B cell (primary cell): ENCODE results near the gene PTH2R. TPM values are rescaled to one million over a fixed set of nuclear protein-coding genes. Genes with fewer than 3 reads are reported as not detected.

Source experiments
- ATAC-seq: fragments of 200-7000 bp; cut with Tn5 transposase; one replicate; pipeline ENCODE4 v1.10.0; 2021; ENCODE audit warnings: low read depth, mild to moderate bottlenecking, moderate number of reproducible peaks, moderate library complexity
- CTCF ChIA-PET: fragments of 350-600 bp; sonication (Branson Sonifier 250); formaldehyde crosslinking; loops from one replicate; lab custom pipeline; 2021; ENCODE audit warnings: antibody characterized with exemption, inconsistent platforms; lab: Charles Lee
- POLR2A ChIA-PET: fragments of 350-600 bp; sonication (Branson Sonifier 250); formaldehyde crosslinking; loops from one replicate; lab custom pipeline; 2021; ENCODE audit warnings: antibody characterized with exemption; lab: Charles Lee
- DNase-seq: peaks from one replicate; pipeline ENCODE4 v3.0.0; 2013
- H2AFZ ChIP-seq: 2 replicates; pipeline ENCODE4 v1.6.1; 2012; ENCODE audit warnings: mild to moderate bottlenecking, low read depth, low read length; ENCODE audit not compliant: insufficient read depth, poor library complexity, severe bottlenecking
- H3K27ac ChIP-seq, 2 donors: 1 replicate in 1 of 2; 2 replicates in 1 of 2; pipeline ENCODE4 v1.5.1; 2012 to 2013; ENCODE audit warnings: low read length in 2 of 2, mild to moderate bottlenecking in 2 of 2, moderate library complexity in 1 of 2
- H3K27me3 ChIP-seq, 4 experiments: fragments of 200-600 bp in 1 of 4; sonication (generic) in 1 of 4; replicated peaks in 1 of 4; 1 replicate in 2 of 4; 2 replicates in 2 of 4; pipeline versions ENCODE4 v1.6.1 to v1.7.0; 2013 to 2016; ENCODE audit warnings: low read length in 3 of 4, mild to moderate bottlenecking in 2 of 4, mixed read lengths in 1 of 4, moderate library complexity in 1 of 4; ENCODE audit not compliant: insufficient read depth in 4 of 4, control insufficient read depth in 3 of 4; ENCODE audit errors: control extremely low read depth in 1 of 4
- H3K36me3 ChIP-seq, 2 experiments: replicated peaks in 1 of 2; 1 replicate in 1 of 2; 2 replicates in 1 of 2; pipeline versions ENCODE4 v1.6.1 to v1.7.1; 2013; ENCODE audit warnings: low read length in 1 of 2; ENCODE audit not compliant: insufficient read depth in 2 of 2, control insufficient read depth in 1 of 2; ENCODE audit errors: control extremely low read depth in 1 of 2, extremely low read depth in 1 of 2
- H3K4me1 ChIP-seq, 2 donors: fragments of 200-600 bp in 1 of 2; sonication (generic) in 1 of 2; 1 replicate in 1 of 2; 2 replicates in 1 of 2; pipeline versions ENCODE4 v1.5.1 to v1.6.1; 2013 to 2017; ENCODE audit warnings: low read length in 2 of 2; ENCODE audit not compliant: control insufficient read depth in 2 of 2, insufficient read depth in 2 of 2
- H3K4me2 ChIP-seq: replicated peaks from 2 replicates; pipeline ENCODE3; 2012; ENCODE audit warnings: mild to moderate bottlenecking, low read depth, low read length; ENCODE audit not compliant: poor library complexity, severe bottlenecking
- H3K4me3 ChIP-seq, 5 experiments: fragments of 200-600 bp in 1 of 5; sonication (generic) in 1 of 5; 1 replicate in 3 of 5; 2 replicates in 2 of 5; pipeline versions ENCODE4 v1.5.1 to v1.7.0; 2011 to 2016; ENCODE audit warnings: low read length in 4 of 5, mild to moderate bottlenecking in 4 of 5, low read depth in 2 of 5, control low read depth in 1 of 5, moderate library complexity in 1 of 5; ENCODE audit not compliant: insufficient read depth in 1 of 5; ENCODE audit errors: control extremely low read depth in 1 of 5, extremely low read depth in 1 of 5
- H3K79me2 ChIP-seq: fragments of 200-600 bp; sonication (generic); one replicate; pipeline ENCODE4 v1.6.0; 2016; ENCODE audit warnings: low read length; ENCODE audit not compliant: control insufficient read depth, insufficient read depth
- H3K9ac ChIP-seq: fragments of 200-600 bp; sonication (generic); 2 replicates; pipeline ENCODE4 v1.6.1; 2017; ENCODE audit warnings: mild to moderate bottlenecking, low read length, moderate library complexity
- H3K9me3 ChIP-seq, 3 donors: one replicate each; pipeline versions ENCODE4 v1.6.1 to v1.7.1; 2013; ENCODE audit warnings: low read length in 2 of 3; ENCODE audit not compliant: control insufficient read depth in 2 of 3, insufficient read depth in 1 of 3; ENCODE audit errors: control extremely low read depth in 1 of 3
- H4K20me1 ChIP-seq: 2 replicates; pipeline ENCODE4 v1.6.0; 2012; ENCODE audit warnings: mild to moderate bottlenecking, low read length; ENCODE audit not compliant: insufficient read depth, control insufficient read depth, poor library complexity, severe bottlenecking
- H3K27ac Mint-ChIP-seq: one replicate; pipeline ENCODE4 v1.8.0; 2021; ENCODE audit warnings: mixed read lengths
- H3K27me3 Mint-ChIP-seq: one replicate; pipeline ENCODE4 v1.8.0; 2021; ENCODE audit warnings: mixed read lengths
- H3K4me1 Mint-ChIP-seq: one replicate; pipeline ENCODE4 v1.8.0; 2021; ENCODE audit warnings: mixed read lengths
- H3K4me3 Mint-ChIP-seq: one replicate; pipeline ENCODE4 v1.8.0; 2021; ENCODE audit warnings: mixed read lengths
- H3K9me3 Mint-ChIP-seq: one replicate; pipeline ENCODE4 v1.8.0; 2022; ENCODE audit warnings: mixed read lengths; ENCODE audit not compliant: insufficient read depth
- EZH2 ChIP-seq: IDR thresholded peaks from 2 replicates; pipeline ENCODE4 v1.6.1; 2012; ENCODE audit warnings: borderline replicate concordance, low read depth, mild to moderate bottlenecking, moderate library complexity, low read length; ENCODE audit not compliant: insufficient read depth, poor library complexity, severe bottlenecking
- WGBS: methylation state at CpG from one replicate; pipeline ENCODE4 v1.1.5; 2013; ENCODE audit warnings: missing lambda C conversion rate; ENCODE audit not compliant: insufficient coverage; 5-methylcytosine and 5-hydroxymethylcytosine counted together
- intact Hi-C: fragments of 100-400 bp; cut with micrococcal nuclease; formaldehyde crosslinking; loops from one replicate; pipeline ENCODE4 v1.10.0; 2022
- polyA plus RNA-seq: library from polyadenylated mRNA; depleted of rRNA; stranded (reverse); fragments of >200 nt; gene quantifications from 2 replicates; pipeline ENCODE4 v1.2.3, GENCODE V29; 2012
- total RNA-seq, 2 donors: library from RNA; stranded (reverse); fragments of 120-200 nt in 1 of 2; gene quantifications; 1 replicate in 1 of 2; 2 replicates in 1 of 2; pipeline versions ENCODE4 v1.2.3 to v1.2.4, GENCODE V29; 2013 to 2022
- TF ChIP-seq, protein P1 (sequence below): fragments of 200-600 bp; IDR thresholded peaks from one replicate; pipeline ENCODE4 v1.8.0; 2022; ENCODE audit warnings: antibody characterized with exemption, mild to moderate bottlenecking

Gene PTH2R
- total and polyA plus RNA-seq, 2 donors (not counting 1 experiment from before 2014, with no cell fraction given), result 0.34 to 0.84 TPM

DNA sequence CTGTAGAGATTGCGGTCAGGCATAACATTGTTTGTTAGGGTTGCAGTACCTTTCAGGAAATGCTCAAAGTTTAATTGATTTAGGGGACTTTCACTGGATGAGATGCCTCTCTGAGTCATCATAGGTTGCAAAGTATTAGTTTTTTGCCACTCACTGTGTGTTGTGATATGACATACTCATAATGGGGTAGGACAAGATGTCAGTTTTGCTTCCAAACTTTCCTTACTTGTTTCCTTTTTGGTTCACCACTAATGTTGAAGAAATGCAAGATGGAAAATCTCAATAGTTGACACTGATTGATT is 35.0 kb upstream of the PTH2R start:
- H3K4me3 Mint-ChIP-seq, result no peak overlapping the region
- H3K27me3 Mint-ChIP-seq, result peaks cover 7% of the 10 kb centered on the region
- H3K79me2 ChIP-seq, result no peaks in the 10 kb centered on the region
- peaks cover 4% of the 10 kb centered on the region for H3K4me1 Mint-ChIP-seq
- no peaks in the 10 kb centered on the region for H4K20me1 ChIP-seq
- WGBS, result 80% methylated on average over 1 of the region's 1 CpG
- no peak overlapping the region for H3K4me3 ChIP-seq
- H3K4me1 ChIP-seq, result peaks cover 0 to under 1% of the 10 kb centered on the region in 2 donors
- intact Hi-C loops, result no loop called here
- H3K27me3 ChIP-seq, result no peaks in the 10 kb centered on the region
- no peaks in the 10 kb centered on the region for H3K9me3 ChIP-seq
- no peaks in the 10 kb centered on the region for H3K9me3 Mint-ChIP-seq
- DNase-seq, result no peak
- CTCF ChIA-PET, result interaction anchor here (1.8 kb wide), 1 partner anchor 10 kb away, joined by 6 read pairs; no protein-coding TSS in a partner anchor
- POLR2A ChIA-PET, result no interaction called here
- H2AFZ ChIP-seq, result no peak overlapping the region
- TF ChIP-seq, protein P1, sequence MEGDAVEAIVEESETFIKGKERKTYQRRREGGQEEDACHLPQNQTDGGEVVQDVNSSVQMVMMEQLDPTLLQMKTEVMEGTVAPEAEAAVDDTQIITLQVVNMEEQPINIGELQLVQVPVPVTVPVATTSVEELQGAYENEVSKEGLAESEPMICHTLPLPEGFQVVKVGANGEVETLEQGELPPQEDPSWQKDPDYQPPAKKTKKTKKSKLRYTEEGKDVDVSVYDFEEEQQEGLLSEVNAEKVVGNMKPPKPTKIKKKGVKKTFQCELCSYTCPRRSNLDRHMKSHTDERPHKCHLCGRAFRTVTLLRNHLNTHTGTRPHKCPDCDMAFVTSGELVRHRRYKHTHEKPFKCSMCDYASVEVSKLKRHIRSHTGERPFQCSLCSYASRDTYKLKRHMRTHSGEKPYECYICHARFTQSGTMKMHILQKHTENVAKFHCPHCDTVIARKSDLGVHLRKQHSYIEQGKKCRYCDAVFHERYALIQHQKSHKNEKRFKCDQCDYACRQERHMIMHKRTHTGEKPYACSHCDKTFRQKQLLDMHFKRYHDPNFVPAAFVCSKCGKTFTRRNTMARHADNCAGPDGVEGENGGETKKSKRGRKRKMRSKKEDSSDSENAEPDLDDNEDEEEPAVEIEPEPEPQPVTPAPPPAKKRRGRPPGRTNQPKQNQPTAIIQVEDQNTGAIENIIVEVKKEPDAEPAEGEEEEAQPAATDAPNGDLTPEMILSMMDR, result no peak
- no peak overlapping the region for H3K9ac ChIP-seq
- ATAC-seq, result no peak
- no peak overlapping the region for H3K4me2 ChIP-seq
- H3K27ac Mint-ChIP-seq, result no peak overlapping the region
- H3K36me3 ChIP-seq, result no peaks in the 10 kb centered on the region
- no peak overlapping the region for H3K27ac ChIP-seq

DNA sequence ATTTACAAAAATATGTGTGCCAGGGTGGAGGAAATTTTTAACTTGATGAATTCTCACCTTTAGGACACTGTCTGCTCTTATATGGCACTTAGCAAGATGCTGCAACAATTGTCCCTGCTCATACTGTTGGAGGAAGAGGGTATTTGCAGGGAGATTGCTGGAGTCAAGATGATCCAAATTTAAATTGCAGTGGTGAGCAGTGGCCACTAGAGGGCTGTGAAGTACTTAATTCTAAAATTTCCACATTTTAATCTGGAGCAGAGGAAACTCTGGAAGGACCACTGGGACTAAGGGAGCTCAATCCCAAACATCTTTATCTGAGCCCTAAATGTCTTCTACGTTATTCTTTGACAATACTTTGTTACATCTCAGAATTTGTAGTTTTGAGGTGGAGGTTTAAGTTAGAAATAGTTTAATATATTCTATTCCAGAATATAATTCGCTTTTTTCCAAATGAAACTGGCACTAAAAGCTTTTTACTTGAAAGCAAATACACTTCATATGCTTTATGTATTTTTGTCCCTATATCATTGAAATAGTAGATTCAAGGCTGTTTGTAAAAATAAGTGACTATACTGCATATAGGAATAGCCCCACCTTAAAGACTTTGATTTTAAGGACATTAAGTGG is 33.0 kb upstream of the PTH2R start:
- peaks cover 11% of the 10 kb centered on the region for H3K27me3 Mint-ChIP-seq
- intact Hi-C loops, result no loop called here

More for the DNA sequence above, 33.0 kb upstream of the PTH2R start:
- ATAC-seq, result peak; percentile 41
- Histone ChIP-seq H3K27ac (no peak overlapping the region), H3K4me2 (no peak overlapping the region), H3K9me3 (no peaks in the 10 kb centered on the region), H4K20me1 (no peaks in the 10 kb centered on the region), H3K36me3 (no peaks in the 10 kb centered on the region), H3K9ac (no peak overlapping the region), H3K4me1 (no peaks in the 10 kb centered on the region), H3K79me2 (no peaks in the 10 kb centered on the region), H3K27me3 (no peaks in the 10 kb centered on the region), H2AFZ (no peak overlapping the region), H3K4me3 (no peak overlapping the region)
- no peaks in the 10 kb centered on the region for H3K9me3 Mint-ChIP-seq
- no peak overlapping the region for H3K27ac Mint-ChIP-seq
- ChIA-PET POLR2A (no interaction called here), CTCF (interaction anchor here (0.6 to 1.6 kb wide), 6 partner anchors 14 to 249 kb away, joined by 3 to 5 read pairs (median 3); partner anchors contain the start of gene CRYGD)
- no CpG with 5 or more reads among the region's 2 CpGs for WGBS
- no peak overlapping the region for H3K4me3 Mint-ChIP-seq
- H3K4me1 Mint-ChIP-seq, result no peaks in the 10 kb centered on the region
- TF ChIP-seq, protein P1, result peak; percentile 97
- TF ChIP-seq EZH2, result no peak
- peak; percentile 53 for DNase-seq
